ENCODE results near the gene C1QTNF3. TPM values are rescaled to one million over a fixed set of nuclear protein-coding genes. Genes with fewer than 3 reads are reported as not detected.
A peak's percentile ranks its signal among the peaks of the same experiment; 100 is the strongest.

C1QTNF3 gene
- total RNA-seq, 1 donor from 2014 or later = 1.5 TPM

GRCh38 chr5:34016222-34016621, 26.8 kb downstream of the C1QTNF3 start:
- TF ChIP-seq CTCF (IDR thresholded peaks at IDR 0.05) = no peak
- H3K4me1 Mint-ChIP-seq (ENCODE audit: low read depth) = peaks cover 12% of the 10 kb centered on the region
- H3K27me3 Mint-ChIP-seq (ENCODE audit: low read depth) = no peaks in the 10 kb centered on the region
- H3K36me3 Mint-ChIP-seq (ENCODE audit: low read depth) = no peaks in the 10 kb centered on the region
- no peak for DNase-seq (ENCODE audit: low spot score)
- no peaks in the 10 kb centered on the region for H3K9me3 Mint-ChIP-seq (ENCODE audit: low read depth)
- H3K27ac Mint-ChIP-seq (ENCODE audit: unreplicated experiment) = no peak overlapping the region
- no peak overlapping the region for H3K4me3 Mint-ChIP-seq (ENCODE audit: unreplicated experiment)

GRCh38 chr5:34015120-34015822, 27.7 kb downstream of the C1QTNF3 start:
- Mint-ChIP-seq H3K27ac (ENCODE audit: unreplicated experiment) (no peak overlapping the region), H3K4me1 (ENCODE audit: low read depth) (peaks cover 11% of the 10 kb centered on the region), H3K9me3 (ENCODE audit: low read depth) (no peaks in the 10 kb centered on the region), H3K27me3 (ENCODE audit: low read depth) (no peaks in the 10 kb centered on the region), H3K4me3 (ENCODE audit: unreplicated experiment) (no peak overlapping the region), H3K36me3 (ENCODE audit: low read depth) (no peaks in the 10 kb centered on the region)
- no peak for DNase-seq (ENCODE audit: low spot score)
- no peak for TF ChIP-seq CTCF (IDR thresholded peaks at IDR 0.05)

- Mint-ChIP-seq H3K27ac (ENCODE audit: unreplicated experiment) (no peak overlapping the region), H3K27me3 (ENCODE audit: low read depth) (no peaks in the 10 kb centered on the region), H3K4me3 (ENCODE audit: unreplicated experiment) (no peak overlapping the region), H3K4me1 (ENCODE audit: low read depth) (peaks cover 11% of the 10 kb centered on the region), H3K9me3 (ENCODE audit: low read depth) (no peaks in the 10 kb centered on the region), H3K36me3 (ENCODE audit: low read depth) (no peaks in the 10 kb centered on the region)
- no peak for DNase-seq (ENCODE audit: low spot score)
- TF ChIP-seq CTCF (IDR thresholded peaks at IDR 0.05) = no peak
These were observed 28.4 kb downstream of the C1QTNF3 start for GRCh38 chr5:34014626-34015025.

- Mint-ChIP-seq H3K4me3 (ENCODE audit: unreplicated experiment) (no peak overlapping the region), H3K9me3 (ENCODE audit: low read depth) (no peaks in the 10 kb centered on the region), H3K4me1 (ENCODE audit: low read depth) (peaks cover 19% of the 10 kb centered on the region), H3K27ac (ENCODE audit: unreplicated experiment) (no peak overlapping the region), H3K36me3 (ENCODE audit: low read depth) (no peaks in the 10 kb centered on the region), H3K27me3 (ENCODE audit: low read depth) (no peaks in the 10 kb centered on the region)
- no peak for TF ChIP-seq CTCF (IDR thresholded peaks at IDR 0.05)
- DNase-seq (ENCODE audit: low spot score) = no peak
These were observed 29.5 kb downstream of the C1QTNF3 start for GRCh38 chr5:34013547-34013946.

- no peak for DNase-seq (ENCODE audit: low spot score)
- no peaks in the 10 kb centered on the region for H3K36me3 Mint-ChIP-seq (ENCODE audit: low read depth)
These were observed 30.2 kb downstream of the C1QTNF3 start for GRCh38 chr5:34012791-34013190.

More at GRCh38 chr5:34012791-34013190, 30.2 kb downstream of the C1QTNF3 start:
- Mint-ChIP-seq H3K27me3 (ENCODE audit: low read depth) (no peaks in the 10 kb centered on the region), H3K9me3 (ENCODE audit: low read depth) (no peaks in the 10 kb centered on the region), H3K27ac (ENCODE audit: unreplicated experiment) (peak overlapping the region; percentile 1), H3K4me1 (ENCODE audit: low read depth) (peaks cover 22% of the 10 kb centered on the region), H3K4me3 (ENCODE audit: unreplicated experiment) (no peak overlapping the region)
- no peak for TF ChIP-seq CTCF (IDR thresholded peaks at IDR 0.05)
